GM11168 (cell line): ENCODE results near the gene AHNAK2.

Experiments
- in situ Hi-C: fragments of 300-500 bp; cut with MboI; formaldehyde crosslinking; loops from one replicate; pipeline ENCODE4 v1.12.0; 2022; ENCODE audit warnings: low sequenced_read_pairs; ENCODE audit not compliant: unreplicated experiment

AHNAK2 gene

GRCh38 chr14:104989236-104989950, 11.2 kb upstream of the AHNAK2 start:
- in situ Hi-C loops = no loop called here

GRCh38 chr14:104986487-104987164, 8.5 kb upstream of the AHNAK2 start:
- in situ Hi-C loops = no loop called here

- in situ Hi-C loops = no loop called here
Observed at GRCh38 chr14:104985675-104986486, 7.7 kb upstream of the AHNAK2 start, which contains the start of gene CLBA1. Gene CLBA1, plus strand, starts transcription at chr14:104985788. Its CDS starts 644 bp downstream, at chr14:104986432.

GRCh38 chr14:104984056-104984894, 6.1 kb upstream of the AHNAK2 start:
- in situ Hi-C loops = no loop called here

GRCh38 chr14:104983231-104983721, 5.1 kb upstream of the AHNAK2 start:
- in situ Hi-C loops = no loop called here

- in situ Hi-C loops = no loop called here
Observed at GRCh38 chr14:104982548-104983230, 4.5 kb upstream of the AHNAK2 start.

GRCh38 chr14:104981699-104982541, 3.7 kb upstream of the AHNAK2 start:
- in situ Hi-C loops = no loop called here

GRCh38 chr14:104980611-104981531, 2.7 kb upstream of the AHNAK2 start:
- in situ Hi-C loops = no loop called here

- in situ Hi-C loops = no loop called here
Observed at GRCh38 chr14:104979758-104980610, 1.8 kb upstream of the AHNAK2 start.

- in situ Hi-C loops = no loop called here
Observed at GRCh38 chr14:104978746-104979691, 845 bp upstream of the AHNAK2 start.

- in situ Hi-C loops = no loop called here
Observed at GRCh38 chr14:104977008-104977680, 1.0 kb downstream of the AHNAK2 start.

GRCh38 chr14:104976198-104977007, 1.8 kb downstream of the AHNAK2 start:
- in situ Hi-C loops = no loop called here

GRCh38 chr14:104975481-104976197, 2.5 kb downstream of the AHNAK2 start:
- in situ Hi-C loops = no loop called here
